ENCODE measurements around the gene CDKAL1. TPM values are rescaled to one million over a fixed set of nuclear protein-coding genes. Genes with fewer than 3 reads are reported as not detected.

The CDKAL1 gene
- total RNA-seq, 1 experiment from 2014 or later = 16.1 TPM

DNA sequence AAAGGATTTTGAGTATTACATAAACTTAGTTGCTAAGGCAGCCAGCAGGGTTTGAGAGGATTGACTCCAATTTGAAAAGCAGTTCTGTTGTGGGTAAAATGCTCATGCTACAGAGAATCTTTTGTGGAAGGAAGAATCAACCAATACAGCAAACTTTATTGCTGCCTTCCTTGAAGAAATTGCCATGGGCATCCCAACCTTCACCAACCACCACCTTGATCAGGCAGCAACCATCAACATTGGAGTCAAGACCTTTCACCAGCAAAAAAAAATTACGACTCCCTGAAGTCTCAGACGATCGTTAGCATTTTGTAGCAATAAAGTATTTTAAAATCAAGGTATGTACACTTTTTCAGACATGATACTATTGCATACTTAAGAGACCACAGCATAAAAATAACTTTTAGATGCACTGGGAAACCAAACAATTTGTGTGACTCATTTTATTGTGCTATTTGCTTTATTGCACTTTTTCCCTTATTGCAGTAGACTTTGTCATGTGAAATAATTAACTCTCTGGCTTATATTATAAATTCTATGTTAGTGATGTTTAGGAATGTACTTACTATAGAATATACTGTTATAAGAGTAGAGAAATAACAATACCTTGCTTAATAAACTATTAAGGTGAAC, 390.8 kb downstream of the CDKAL1 start:
- no peaks in the 10 kb centered on the region for H3K4me1 ChIP-seq (replicated peaks; ENCODE audit: insufficient read depth)
- no peak for DNase-seq
- H3K4me3 ChIP-seq = no peak overlapping the region
- no peaks in the 10 kb centered on the region for H3K36me3 ChIP-seq (ENCODE audit: low read depth)
- no peaks in the 10 kb centered on the region for H3K9me3 ChIP-seq (ENCODE audit: insufficient read depth, low read depth)
- H3K9me2 ChIP-seq (ENCODE audit: insufficient read depth) = no peaks in the 10 kb centered on the region
- no peaks in the 10 kb centered on the region for H3F3A ChIP-seq (ENCODE audit: insufficient read depth, low read depth)
- no peak for TF ChIP-seq EZH2 (IDR thresholded peaks at IDR 0.05; ENCODE audit: low read depth)
- TF ChIP-seq, protein P1, sequence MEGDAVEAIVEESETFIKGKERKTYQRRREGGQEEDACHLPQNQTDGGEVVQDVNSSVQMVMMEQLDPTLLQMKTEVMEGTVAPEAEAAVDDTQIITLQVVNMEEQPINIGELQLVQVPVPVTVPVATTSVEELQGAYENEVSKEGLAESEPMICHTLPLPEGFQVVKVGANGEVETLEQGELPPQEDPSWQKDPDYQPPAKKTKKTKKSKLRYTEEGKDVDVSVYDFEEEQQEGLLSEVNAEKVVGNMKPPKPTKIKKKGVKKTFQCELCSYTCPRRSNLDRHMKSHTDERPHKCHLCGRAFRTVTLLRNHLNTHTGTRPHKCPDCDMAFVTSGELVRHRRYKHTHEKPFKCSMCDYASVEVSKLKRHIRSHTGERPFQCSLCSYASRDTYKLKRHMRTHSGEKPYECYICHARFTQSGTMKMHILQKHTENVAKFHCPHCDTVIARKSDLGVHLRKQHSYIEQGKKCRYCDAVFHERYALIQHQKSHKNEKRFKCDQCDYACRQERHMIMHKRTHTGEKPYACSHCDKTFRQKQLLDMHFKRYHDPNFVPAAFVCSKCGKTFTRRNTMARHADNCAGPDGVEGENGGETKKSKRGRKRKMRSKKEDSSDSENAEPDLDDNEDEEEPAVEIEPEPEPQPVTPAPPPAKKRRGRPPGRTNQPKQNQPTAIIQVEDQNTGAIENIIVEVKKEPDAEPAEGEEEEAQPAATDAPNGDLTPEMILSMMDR (conservative IDR thresholded peaks at IDR 0.05) = no peak
- no peak overlapping the region for H2AFZ ChIP-seq
- intact Hi-C loops (cut with micrococcal nuclease; ENCODE audit: unreplicated experiment) = no loop called here
- no peaks in the 10 kb centered on the region for H4K20me1 ChIP-seq (ENCODE audit: insufficient read depth)
- ChIA-PET CTCF (no interaction called here), POLR2A (ENCODE audit: unreplicated experiment) (no interaction called here)
- H3K4me2 ChIP-seq = no peak overlapping the region
- no TSS peak for BruUV-seq (replicated peaks)
- no peaks in the 10 kb centered on the region for H3K79me2 ChIP-seq (ENCODE audit: low read depth)
- no peaks in the 10 kb centered on the region for H3K27me3 ChIP-seq (ENCODE audit: insufficient read depth, low read depth)
- H3K27ac ChIP-seq = no peak overlapping the region

DNA sequence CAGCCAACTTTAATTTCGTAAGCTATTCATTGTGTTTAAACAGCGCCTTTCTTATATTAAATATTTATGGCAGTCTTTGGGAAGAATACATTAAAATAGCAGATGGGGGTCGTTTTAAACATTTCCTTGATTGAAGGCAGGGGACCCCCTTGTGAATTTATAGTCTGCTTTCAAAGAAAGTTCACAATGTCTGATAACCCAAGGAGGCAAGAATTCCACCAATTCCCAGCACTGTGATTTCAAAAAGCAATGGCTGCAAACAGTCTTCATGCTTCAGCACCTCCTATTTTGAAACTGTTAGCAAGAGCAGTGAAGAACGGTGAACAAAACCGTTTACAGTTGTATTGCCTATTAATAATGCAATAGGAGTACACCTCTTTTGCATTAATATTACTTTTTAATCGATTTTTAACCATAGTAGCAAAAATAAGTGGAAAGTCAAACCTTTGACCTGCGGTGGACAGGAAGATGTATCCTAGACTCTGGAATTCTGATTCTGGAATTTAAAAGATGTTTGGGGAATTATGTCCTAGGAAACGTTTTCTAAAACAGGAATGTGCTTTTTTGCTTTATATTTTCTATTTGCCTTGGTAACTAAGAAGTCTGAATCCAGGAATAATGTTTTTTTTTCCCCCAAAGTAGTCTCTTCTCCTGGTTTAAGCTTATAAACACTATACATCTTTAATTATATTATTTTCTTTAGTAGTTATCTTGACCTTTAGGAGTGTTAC, 393.0 kb downstream of the CDKAL1 start:
- H3K36me3 ChIP-seq (ENCODE audit: low read depth) = no peaks in the 10 kb centered on the region
- BruUV-seq (replicated peaks) = no TSS peak
- no peaks in the 10 kb centered on the region for H4K20me1 ChIP-seq (ENCODE audit: insufficient read depth)
- no peaks in the 10 kb centered on the region for H3K9me2 ChIP-seq (ENCODE audit: insufficient read depth)
- H3K4me1 ChIP-seq (replicated peaks; ENCODE audit: insufficient read depth) = peaks cover 5% of the 10 kb centered on the region; the same call in 1 of the 2 replicates
- ChIA-PET POLR2A (ENCODE audit: unreplicated experiment) (no interaction called here), CTCF (no interaction called here)
- no peak overlapping the region for H3K4me2 ChIP-seq
- H3K27ac ChIP-seq = no peak overlapping the region
- H3K79me2 ChIP-seq (ENCODE audit: low read depth) = no peaks in the 10 kb centered on the region
- DNase-seq = no peak
- H3K27me3 ChIP-seq (ENCODE audit: insufficient read depth, low read depth) = no peaks in the 10 kb centered on the region
- no peak overlapping the region for H2AFZ ChIP-seq
- H3K9me3 ChIP-seq (ENCODE audit: insufficient read depth, low read depth) = no peaks in the 10 kb centered on the region
- no peaks in the 10 kb centered on the region for H3F3A ChIP-seq (ENCODE audit: insufficient read depth, low read depth)
- H3K4me3 ChIP-seq = no peak overlapping the region
- intact Hi-C loops (cut with micrococcal nuclease; ENCODE audit: unreplicated experiment) = no loop called here
- TF ChIP-seq EZH2 (IDR thresholded peaks at IDR 0.05; ENCODE audit: low read depth) = no peak
- TF ChIP-seq, protein P1 (conservative IDR thresholded peaks at IDR 0.05) = no peak

DNA sequence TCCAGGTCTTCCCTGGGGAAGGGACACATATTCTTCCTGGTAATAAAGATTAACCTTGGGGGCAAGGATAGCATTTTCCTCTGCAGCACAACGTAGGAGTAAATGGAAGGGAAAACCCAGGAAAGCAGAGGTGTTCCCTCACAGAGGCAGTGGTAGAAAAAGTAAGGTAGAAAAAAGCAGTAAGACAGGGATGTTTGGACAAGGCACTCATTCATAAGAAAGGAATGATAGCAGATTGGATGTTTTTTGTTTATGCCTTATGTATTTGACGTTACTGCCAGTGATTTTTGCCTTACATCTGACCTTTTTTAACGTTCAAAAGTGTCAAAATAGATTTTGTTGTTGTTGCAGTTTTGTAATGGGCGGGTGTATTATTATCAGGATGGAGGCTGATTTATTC, 395.0 kb downstream of the CDKAL1 start:
- no peaks in the 10 kb centered on the region for H3K9me2 ChIP-seq (ENCODE audit: insufficient read depth)
- H3K4me3 ChIP-seq = no peak overlapping the region
- POLR2A ChIA-PET (ENCODE audit: unreplicated experiment) = no interaction called here
- peaks cover 12% of the 10 kb centered on the region; the same call in 1 of the 2 replicates for H3F3A ChIP-seq (ENCODE audit: insufficient read depth, low read depth)
- H3K4me2 ChIP-seq = no peak overlapping the region
- no peaks in the 10 kb centered on the region for H4K20me1 ChIP-seq (ENCODE audit: insufficient read depth)
- TF ChIP-seq, protein P1 (conservative IDR thresholded peaks at IDR 0.05) = no peak
- TF ChIP-seq EZH2 (IDR thresholded peaks at IDR 0.05; ENCODE audit: low read depth) = no peak
- no peak overlapping the region for H3K27ac ChIP-seq
- peaks cover 18% of the 10 kb centered on the region for H3K4me1 ChIP-seq (replicated peaks; ENCODE audit: insufficient read depth)
- H3K27me3 ChIP-seq (ENCODE audit: insufficient read depth, low read depth) = no peaks in the 10 kb centered on the region
- H3K9me3 ChIP-seq (ENCODE audit: insufficient read depth, low read depth) = no peaks in the 10 kb centered on the region
- no peaks in the 10 kb centered on the region for H3K36me3 ChIP-seq (ENCODE audit: low read depth)
- BruUV-seq (replicated peaks) = no TSS peak
- no peak overlapping the region for H2AFZ ChIP-seq
- DNase-seq = no peak
- H3K79me2 ChIP-seq (ENCODE audit: low read depth) = no peaks in the 10 kb centered on the region
- CTCF ChIA-PET = no interaction called here
- intact Hi-C loops (cut with micrococcal nuclease; ENCODE audit: unreplicated experiment) = no loop called here
